IMR-90 (cell line): ENCODE measurements around the gene RNU1-3. TPM values are rescaled to one million over a fixed set of nuclear protein-coding genes. Genes with fewer than 3 reads are reported as not detected.
"Not testable (repeated sequence)": the region's sequence is repeated elsewhere in the genome, so short reads cannot be mapped to it uniquely, and the experiment has no call there.

Experiments
- ATAC-seq: fragments of 200-7000 bp; cut with Tn5 transposase; 2 replicates; pipeline ENCODE4 v1.9.1; 2020; ENCODE audit warnings: low read depth, mild to moderate bottlenecking, moderate library complexity
- BruUV-seq: library from RNA; stranded (reverse); fragments of 400-500 nt; replicated peaks from 2 replicates; lab custom pipeline; 2021; lab: Mats Ljungman, UMichigan
- CTCF ChIA-PET: fragments of 300-600 bp; formaldehyde crosslinking; extraction: SDS; loops from one replicate; lab custom pipeline; 2021; ENCODE audit warnings: antibody characterized with exemption; lab: Yijun Ruan, JAX
- POLR2A ChIA-PET: fragments of 300-600 bp; sonication (Branson Sonifier 250); formaldehyde crosslinking; loops from one replicate; lab custom pipeline; 2022; ENCODE audit warnings: antibody characterized with exemption; ENCODE audit not compliant: unreplicated experiment; lab: Charles Lee
- DNase-seq: peaks from one replicate; pipeline ENCODE4 v3.0.0; 2013
- H2AFZ ChIP-seq: replicated peaks from 2 replicates; pipeline ENCODE3; 2013; ENCODE audit warnings: low read length, mild to moderate bottlenecking; ENCODE audit not compliant: poor library complexity
- H2AK5ac ChIP-seq: 2 replicates; pipeline ENCODE4 v1.6.1; 2013; ENCODE audit warnings: low read depth, low read length, inconsistent platforms
- H2AK9ac ChIP-seq: replicated peaks from 2 replicates; pipeline ENCODE3; 2013; ENCODE audit warnings: mild to moderate bottlenecking, low read depth, low read length, moderate library complexity; ENCODE audit not compliant: poor library complexity
- H2BK120ac ChIP-seq: 2 replicates; pipeline ENCODE4 v1.6.1; 2013; ENCODE audit warnings: low read depth, low read length, inconsistent platforms
- H2BK15ac ChIP-seq: 3 replicates; pipeline ENCODE4 v1.6.1; 2013; ENCODE audit warnings: low read depth, low read length, inconsistent platforms
- H2BK20ac ChIP-seq: 2 replicates; pipeline ENCODE4 v1.6.1; 2013; ENCODE audit warnings: low read depth, mild to moderate bottlenecking, inconsistent platforms, low read length, moderate library complexity
- H2BK5ac ChIP-seq: 2 replicates; pipeline ENCODE4 v1.6.1; 2013; ENCODE audit warnings: mild to moderate bottlenecking, low read depth, low read length, inconsistent platforms; ENCODE audit not compliant: poor library complexity, severe bottlenecking
- H3K14ac ChIP-seq: replicated peaks from 2 replicates; pipeline ENCODE4 v1.6.1; 2013; ENCODE audit warnings: low read depth, low read length, inconsistent platforms
- H3K18ac ChIP-seq: 2 replicates; pipeline ENCODE4 v1.6.1; 2013; ENCODE audit warnings: low read depth, low read length, control low read depth
- H3K23ac ChIP-seq: 2 replicates; pipeline ENCODE4 v1.6.1; 2013; ENCODE audit warnings: low read depth, low read length, inconsistent platforms
- H3K27ac ChIP-seq: 2 replicates; pipeline ENCODE4 v1.5.1; 2013; ENCODE audit warnings: mild to moderate bottlenecking, control low read depth, low read length; ENCODE audit not compliant: insufficient read depth
- H3K27me3 ChIP-seq: 2 replicates; pipeline ENCODE4 v1.6.1; 2013; ENCODE audit warnings: low read length; ENCODE audit not compliant: control insufficient read depth, insufficient read depth
- H3K36me3 ChIP-seq: 2 replicates; pipeline ENCODE4 v1.6.1; 2013; ENCODE audit warnings: low read length, mixed read lengths; ENCODE audit not compliant: control insufficient read depth, insufficient read depth
- H3K4ac ChIP-seq: 2 replicates; pipeline ENCODE4 v1.6.1; 2013; ENCODE audit warnings: low read depth, low read length, inconsistent platforms
- H3K4me1 ChIP-seq: 2 replicates; pipeline ENCODE4 v1.6.1; 2013; ENCODE audit warnings: low read length, mixed read lengths; ENCODE audit not compliant: control insufficient read depth, insufficient read depth
- H3K4me2 ChIP-seq: 2 replicates; pipeline ENCODE4 v1.6.1; 2013; ENCODE audit warnings: low read depth, mild to moderate bottlenecking, control low read depth, low read length, moderate library complexity
- H3K4me3 ChIP-seq: 2 replicates; pipeline ENCODE4 v1.5.1; 2013; ENCODE audit warnings: low read depth, mild to moderate bottlenecking, control low read depth, low read length, moderate library complexity; ENCODE audit not compliant: insufficient read depth
- H3K56ac ChIP-seq: 2 replicates; pipeline ENCODE4 v1.6.1; 2013; ENCODE audit warnings: low read length, inconsistent platforms; ENCODE audit not compliant: insufficient read depth; ENCODE audit errors: extremely low read depth
- H3K79me1 ChIP-seq, 2 experiments: 2 replicates each; pipeline ENCODE4 v1.6.1; 2013; ENCODE audit warnings: low read length in 2 of 2, inconsistent platforms in 1 of 2, low read depth in 1 of 2
- H3K9ac ChIP-seq: 2 replicates; pipeline ENCODE4 v1.6.1; 2013; ENCODE audit warnings: low read depth, low read length, control low read depth
- H3K9me1 ChIP-seq: 2 replicates; pipeline ENCODE4 v1.6.1; 2013; ENCODE audit warnings: low read length, inconsistent platforms; ENCODE audit not compliant: insufficient read depth
- H3K9me3 ChIP-seq: 2 replicates; pipeline ENCODE4 v1.6.1; 2013; ENCODE audit warnings: low read length; ENCODE audit not compliant: control insufficient read depth, insufficient read depth
- H4K20me1 ChIP-seq: 2 replicates; pipeline ENCODE4 v1.6.1; 2013; ENCODE audit warnings: low read length, inconsistent platforms; ENCODE audit not compliant: insufficient read depth
- H4K5ac ChIP-seq: 2 replicates; pipeline ENCODE4 v1.6.1; 2013; ENCODE audit warnings: mild to moderate bottlenecking, low read depth, low read length, control low read depth
- H4K8ac ChIP-seq, 2 experiments: 2 replicates each; pipeline ENCODE4 v1.6.1; 2013; ENCODE audit warnings: low read depth in 2 of 2, low read length in 2 of 2, control low read depth in 1 of 2, inconsistent platforms in 1 of 2
- H4K91ac ChIP-seq: 2 replicates; pipeline ENCODE4 v1.6.1; 2013; ENCODE audit warnings: low read depth, low read length, inconsistent platforms; ENCODE audit not compliant: insufficient read depth
- whole genome bisulfite sequencing, 2 experiments: methylation state at CpG; one replicate each; pipeline versions ENCODE4 v1.1.5 to v1.1.7; 2013; ENCODE audit warnings: missing lambda C conversion rate in 2 of 2; ENCODE audit not compliant: insufficient read length in 1 of 2; ENCODE audit errors: extremely low coverage in 2 of 2; 5-methylcytosine and 5-hydroxymethylcytosine counted together
- dilution Hi-C: fragments of 300-500 bp; cut with HindIII; formaldehyde crosslinking; loops from one replicate; pipeline ENCODE4 v1.14.3; 2018; ENCODE audit warnings: low sequenced_read_pairs; ENCODE audit not compliant: unreplicated experiment
- in situ Hi-C: fragments of 300-500 bp; cut with MboI; formaldehyde crosslinking; loops from 3 replicates; pipeline ENCODE4 v1.14.3; 2019; ENCODE audit warnings: low sequenced_read_pairs, inconsistent platforms, mixed read lengths
- intact Hi-C: fragments of 100-400 bp; cut with micrococcal nuclease; formaldehyde crosslinking; loops from 2 replicates; pipeline ENCODE4 v1.10.0; 2022
- polyA plus RNA-seq, 3 experiments: library from polyadenylated mRNA; depleted of rRNA; stranded (reverse); fragments of >200 nt; gene quantifications; 2 replicates each; pipeline ENCODE4 v1.2.3, GENCODE V29; 2012; ENCODE audit warnings: low replicate concordance in 1 of 3
- total RNA-seq: library from RNA; depleted of rRNA; stranded (reverse); fragments of >200 nt; gene quantifications from 2 replicates; pipeline ENCODE4 v1.2.3, GENCODE V29; 2012

RNU1-3 gene
- total and polyA plus RNA-seq, 2 of the 4 experiments (the other 2 are of a cell fraction): under 0.01 TPM; not detected in 1

GRCh38 chr1:16637941-16638778, 28.6 kb downstream of the RNU1-3 start:
- H4K8ac ChIP-seq, H2BK5ac ChIP-seq, H3K9me1 ChIP-seq, H3K4me3 ChIP-seq, dilution Hi-C loops, BruUV-seq, H3K27ac ChIP-seq, in situ Hi-C loops, H3K9ac ChIP-seq, H3K4me1 ChIP-seq, DNase-seq, H3K18ac ChIP-seq, H4K20me1 ChIP-seq, ATAC-seq, H2BK15ac ChIP-seq, H4K5ac ChIP-seq, intact Hi-C loops, H3K9me3 ChIP-seq, CTCF ChIA-PET, H3K14ac ChIP-seq, H2AFZ ChIP-seq, H3K4me2 ChIP-seq, H3K27me3 ChIP-seq, H3K23ac ChIP-seq, H2AK9ac ChIP-seq, H3K56ac ChIP-seq, H2BK120ac ChIP-seq, H3K36me3 ChIP-seq, H2BK20ac ChIP-seq, POLR2A ChIA-PET, H2AK5ac ChIP-seq, H4K91ac ChIP-seq, H3K4ac ChIP-seq: not testable (repeated sequence)
- WGBS, 2 experiments: 86% methylated on average over 1 of the region's 6 CpGs; no CpG with 5 or more reads in 1 of the 2 experiments
- H3K79me1 ChIP-seq: peaks cover 29 to 49% of the 10 kb centered on the region in 2 experiments

DNA sequence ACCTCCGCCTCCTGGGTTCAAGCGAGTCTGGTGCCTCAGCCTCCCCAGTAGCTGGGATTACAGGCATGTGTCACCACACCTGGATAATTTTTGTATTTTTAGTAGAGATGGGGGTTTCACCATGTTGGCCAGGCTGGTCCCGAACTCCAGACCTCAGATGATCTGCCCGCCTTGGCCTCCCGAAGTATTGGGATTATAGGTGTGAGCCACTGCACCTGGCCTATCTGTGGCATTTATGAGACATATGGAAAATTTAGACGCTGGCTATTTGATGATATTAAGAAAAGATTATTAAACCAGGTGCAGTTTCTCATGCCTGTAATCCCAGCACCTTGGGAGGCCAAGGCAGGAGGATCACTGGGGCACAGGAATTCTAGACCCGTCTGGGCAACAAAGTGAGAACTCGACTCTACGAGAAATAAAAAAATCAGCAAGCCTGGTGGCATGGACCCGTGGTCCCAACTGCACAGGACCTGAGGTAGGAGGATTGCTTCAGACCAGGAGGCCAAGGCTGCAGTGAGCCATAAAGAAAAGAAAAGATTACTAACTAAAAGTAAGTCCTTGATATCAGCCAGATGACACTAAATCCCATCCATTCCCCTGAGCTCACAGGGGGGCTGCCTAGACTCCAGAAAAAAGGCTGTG, 30.1 kb downstream of the RNU1-3 start:
- H3K4me3 ChIP-seq, H2AK9ac ChIP-seq, H3K18ac ChIP-seq, H4K20me1 ChIP-seq, H3K9ac ChIP-seq, H3K4ac ChIP-seq, H3K23ac ChIP-seq, H3K27me3 ChIP-seq, dilution Hi-C loops, H2AFZ ChIP-seq, H2BK5ac ChIP-seq, H4K5ac ChIP-seq, H3K9me1 ChIP-seq, H3K9me3 ChIP-seq, H3K56ac ChIP-seq, POLR2A ChIA-PET, H3K4me2 ChIP-seq, in situ Hi-C loops, H2BK120ac ChIP-seq, H2AK5ac ChIP-seq, ATAC-seq, H2BK15ac ChIP-seq, intact Hi-C loops, H2BK20ac ChIP-seq, H4K8ac ChIP-seq, H3K4me1 ChIP-seq, H4K91ac ChIP-seq, BruUV-seq, H3K14ac ChIP-seq, DNase-seq, CTCF ChIA-PET, H3K27ac ChIP-seq: not testable (repeated sequence)
- Histone ChIP-seq H3K79me1 (peaks cover 31 to 38% of the 10 kb centered on the region in 2 experiments), H3K36me3 (peaks cover 17% of the 10 kb centered on the region)
- WGBS, 2 experiments: 90% methylated on average over 9 of the region's 10 CpGs; no CpG with 5 or more reads in 1 of the 2 experiments
